GM19351 (cell line): ENCODE results near the gene CSNK2A1.

ENCODE experiments used
- ATAC-seq: cut with Tn5 transposase; IDR thresholded peaks from one replicate; pipeline ENCODE4 v1.9.1; 2021; ENCODE audit warnings: mild to moderate bottlenecking, moderate library complexity; ENCODE audit not compliant: unreplicated experiment

The CSNK2A1 gene

GRCh38 chr20:433300-433975 lies 110.2 kb downstream of the CSNK2A1 start:
- ATAC-seq, result peak; percentile 81

GRCh38 chr20:432677-433299 lies 110.8 kb downstream of the CSNK2A1 start:
- ATAC-seq, result peak; percentile 14

GRCh38 chr20:432208-432607 lies 111.4 kb downstream of the CSNK2A1 start:
- no peak for ATAC-seq

- no peak for ATAC-seq
These were observed 112.3 kb downstream of the CSNK2A1 start for GRCh38 chr20:431012-431904.

- ATAC-seq, result no peak
These were observed 113.2 kb downstream of the CSNK2A1 start for GRCh38 chr20:430091-430999.

- ATAC-seq, result no peak
These were observed 114.9 kb downstream of the CSNK2A1 start for GRCh38 chr20:428658-429200.

- ATAC-seq, result no peak
These were observed 115.5 kb downstream of the CSNK2A1 start for GRCh38 chr20:427849-428657.

- no peak for ATAC-seq
These were observed 116.2 kb downstream of the CSNK2A1 start for GRCh38 chr20:427401-427800.

GRCh38 chr20:426566-426965 lies 117.0 kb downstream of the CSNK2A1 start:
- no peak for ATAC-seq
